Activated T-cell treated with anti-CD3 and anti-CD28 coated beads, Interleukin-2, amount 50 U/mL, for 4 hours (primary cell): ENCODE results near the gene SLC25A21. TPM values are rescaled to one million over a fixed set of nuclear protein-coding genes. Genes with fewer than 3 reads are reported as not detected.
"Not testable (repeated sequence)": the region's sequence is repeated elsewhere in the genome, so short reads cannot be mapped to it uniquely, and the experiment has no call there.

Experiments
- ATAC-seq, 2 donors: fragments of 200-7000 bp; cut with Tn5 transposase; one replicate each; pipeline ENCODE4 v1.10.0; 2021
- DNase-seq: peaks from one replicate; pipeline ENCODE4 v3.0.0-alpha.2; 2020
- H3K27me3 Mint-ChIP-seq: one replicate; pipeline ENCODE4 v1.8.0; 2021; ENCODE audit warnings: low read depth, mixed read lengths
- H3K36me3 Mint-ChIP-seq: one replicate; pipeline ENCODE4 v1.8.0; 2022; ENCODE audit warnings: mixed read lengths; ENCODE audit not compliant: insufficient read depth
- H3K4me1 Mint-ChIP-seq: one replicate; pipeline ENCODE4 v1.8.0; 2021; ENCODE audit warnings: low read depth, mixed read lengths
- H3K4me3 Mint-ChIP-seq: one replicate; pipeline ENCODE4 v1.8.0; 2021; ENCODE audit warnings: mild to moderate bottlenecking, moderate library complexity, mixed read lengths
- H3K9me3 Mint-ChIP-seq: one replicate; pipeline ENCODE4 v1.8.0; 2021; ENCODE audit warnings: mixed read lengths
- total RNA-seq, 3 donors: library from RNA; stranded (reverse); gene quantifications; one replicate each; pipeline ENCODE4 v1.2.1, GENCODE V29; 2021

The SLC25A21 gene
- total RNA-seq, 3 donors from 2014 or later = not detected

DNA sequence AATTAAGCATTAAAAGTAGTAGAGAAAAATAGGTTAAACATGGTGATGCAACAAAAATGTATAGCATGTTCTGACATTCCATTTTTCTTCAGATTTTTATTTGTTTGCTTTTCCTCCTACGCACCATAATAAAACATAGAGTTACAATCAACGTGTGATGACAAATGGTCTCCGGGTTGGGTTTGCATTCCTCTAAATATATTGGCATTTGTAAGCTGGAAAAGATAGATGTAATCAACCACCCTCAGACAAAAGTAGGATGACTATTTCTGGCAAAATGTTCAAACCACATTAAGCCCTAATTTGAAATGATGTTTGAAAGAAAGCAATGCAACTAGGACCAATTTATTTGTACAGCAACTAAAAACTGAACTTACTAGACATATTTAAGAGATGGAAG lies 58.4 kb downstream of the SLC25A21 start:
- Mint-ChIP-seq H3K27me3 (no peaks in the 10 kb centered on the region), H3K9me3 (peaks cover 8% of the 10 kb centered on the region), H3K4me3 (no peak overlapping the region), H3K4me1 (no peaks in the 10 kb centered on the region), H3K36me3 (no peaks in the 10 kb centered on the region)
- ATAC-seq = no peak
- no peak for DNase-seq

DNA sequence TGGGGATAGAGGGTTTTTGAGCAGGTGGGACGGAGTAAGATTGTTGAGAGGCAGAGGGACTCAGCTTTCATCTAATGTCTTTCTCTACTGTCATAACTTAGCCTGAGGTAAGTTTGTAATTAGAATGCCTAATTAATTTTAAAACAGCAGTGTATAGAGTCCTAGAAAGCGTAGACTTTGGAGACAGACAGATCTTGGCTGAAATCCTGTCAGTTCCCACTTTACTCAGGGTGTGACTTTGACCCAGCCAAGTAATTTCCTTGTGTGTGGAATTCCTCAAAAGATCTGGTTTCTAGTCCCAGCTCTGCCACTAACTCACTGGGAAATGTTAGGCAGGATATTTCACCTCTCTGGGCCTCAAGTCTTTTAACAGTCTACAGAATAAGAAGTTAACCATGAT lies 74.3 kb downstream of the SLC25A21 start:
- no peaks in the 10 kb centered on the region for H3K36me3 Mint-ChIP-seq
- no peak overlapping the region for H3K4me3 Mint-ChIP-seq
- no peaks in the 10 kb centered on the region for H3K4me1 Mint-ChIP-seq
- ATAC-seq = no peak
- H3K9me3 Mint-ChIP-seq = no peaks in the 10 kb centered on the region
- DNase-seq = no peak
- H3K27me3 Mint-ChIP-seq = no peaks in the 10 kb centered on the region

DNA sequence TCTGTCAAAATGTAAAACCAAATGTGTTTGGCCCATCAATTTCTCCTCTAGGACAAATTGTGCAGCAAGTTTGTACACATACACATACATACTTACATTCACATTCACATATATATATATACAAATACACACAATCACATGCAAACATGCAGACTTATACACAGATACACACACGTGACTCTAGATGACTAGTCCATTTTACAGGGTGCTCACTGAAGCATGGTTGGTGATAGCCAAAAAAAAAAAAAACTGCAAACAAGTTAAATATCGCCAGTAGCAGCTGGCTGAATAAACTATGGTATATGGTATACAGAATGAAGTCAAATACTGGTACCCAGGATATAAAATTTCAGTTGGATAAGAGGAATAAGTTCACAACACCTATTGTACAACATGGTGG lies 77.9 kb downstream of the SLC25A21 start:
- no peaks in the 10 kb centered on the region for H3K4me1 Mint-ChIP-seq
- no peak for ATAC-seq
- H3K36me3 Mint-ChIP-seq = no peaks in the 10 kb centered on the region
- H3K4me3 Mint-ChIP-seq = no peak overlapping the region
- H3K9me3 Mint-ChIP-seq = no peaks in the 10 kb centered on the region
- H3K27me3 Mint-ChIP-seq = no peaks in the 10 kb centered on the region
- no peak for DNase-seq

DNA sequence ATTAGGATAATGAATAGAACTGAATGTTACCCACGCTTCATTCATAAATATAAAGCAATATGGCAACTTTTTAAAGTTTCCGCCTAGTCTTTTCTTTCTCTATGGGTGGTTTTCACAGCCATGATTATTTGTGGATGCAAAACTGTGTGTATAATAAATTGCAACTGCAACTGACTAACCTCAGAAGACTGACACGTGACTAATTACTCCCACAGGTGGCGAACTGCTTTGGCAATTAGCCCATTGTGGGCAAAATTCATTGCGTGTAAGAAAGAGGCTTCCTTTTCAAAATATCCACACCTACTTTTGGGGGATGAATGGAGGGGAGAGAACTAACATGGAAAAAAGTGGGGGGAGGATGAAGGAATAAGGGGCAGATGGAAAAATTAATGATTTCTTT lies 79.0 kb downstream of the SLC25A21 start:
- ATAC-seq = no peak
- Mint-ChIP-seq H3K27me3 (no peaks in the 10 kb centered on the region), H3K9me3 (no peaks in the 10 kb centered on the region), H3K4me1 (no peaks in the 10 kb centered on the region), H3K4me3 (no peak overlapping the region), H3K36me3 (no peaks in the 10 kb centered on the region)
- no peak for DNase-seq

DNA sequence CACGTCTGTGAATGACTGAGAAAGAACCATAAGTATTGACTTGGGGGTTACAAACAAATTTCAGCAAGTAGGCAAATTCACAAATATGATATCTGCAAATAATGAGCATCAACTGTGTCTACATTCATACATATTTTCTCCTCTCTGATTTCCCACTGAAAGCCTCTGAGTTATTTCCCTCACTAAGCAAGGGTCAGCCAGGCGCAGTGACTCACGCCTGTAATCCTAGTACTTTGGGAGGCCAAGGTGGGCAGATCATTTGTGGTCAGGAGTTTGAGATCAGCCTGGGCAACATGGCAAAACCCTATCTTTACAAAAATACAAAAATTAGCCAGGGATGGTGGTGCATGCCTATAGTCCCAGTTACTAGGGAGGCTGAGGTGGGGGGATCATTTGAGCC lies 80.8 kb downstream of the SLC25A21 start:
- Mint-ChIP-seq H3K27me3 (no peaks in the 10 kb centered on the region), H3K9me3 (no peaks in the 10 kb centered on the region), H3K36me3 (no peaks in the 10 kb centered on the region), H3K4me1 (no peaks in the 10 kb centered on the region), H3K4me3 (no peak overlapping the region)
- no peak for ATAC-seq
- DNase-seq = no peak

DNA sequence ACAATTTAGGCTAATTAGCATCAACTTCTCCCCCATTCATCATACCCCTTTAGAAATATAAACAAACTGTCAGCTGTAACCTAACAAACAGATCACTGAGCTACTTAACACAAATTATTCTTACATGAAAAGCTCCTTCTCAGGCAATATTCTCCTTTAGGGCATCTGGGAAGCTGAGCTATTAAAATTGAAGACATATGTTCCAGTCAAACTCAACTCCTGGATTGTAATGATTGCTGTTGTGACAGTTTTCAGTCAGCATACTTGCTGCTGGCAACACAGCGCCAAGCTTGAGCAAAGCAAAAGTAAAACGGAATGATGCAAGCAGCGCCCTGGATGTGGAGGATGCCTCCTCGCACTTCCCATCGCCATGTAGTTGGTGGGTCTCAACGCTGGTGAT lies 82.4 kb downstream of the SLC25A21 start:
- ATAC-seq (no peak), DNase-seq (no peak)
- no peak overlapping the region for H3K4me3 Mint-ChIP-seq
- no peaks in the 10 kb centered on the region for H3K4me1 Mint-ChIP-seq
- no peaks in the 10 kb centered on the region for H3K36me3 Mint-ChIP-seq
- no peaks in the 10 kb centered on the region for H3K9me3 Mint-ChIP-seq
- no peaks in the 10 kb centered on the region for H3K27me3 Mint-ChIP-seq

DNA sequence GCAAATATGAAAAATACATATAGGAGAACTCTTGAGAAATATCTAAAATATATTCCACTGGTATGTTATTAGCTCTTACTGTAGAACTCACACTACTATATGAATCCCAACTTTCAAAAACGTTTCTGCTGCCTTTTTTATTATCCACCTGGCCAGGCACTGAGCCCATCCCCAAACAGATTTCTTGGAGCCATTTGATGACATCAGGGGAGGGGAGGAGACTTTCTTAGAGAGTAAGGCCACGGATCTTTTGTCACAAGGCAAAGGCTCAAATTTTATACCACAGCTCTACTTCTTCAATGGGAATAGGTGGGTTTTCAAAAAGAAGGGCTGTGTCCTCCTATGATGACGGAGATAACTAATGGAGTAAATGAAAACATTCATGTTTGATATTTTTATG lies 83.0 kb downstream of the SLC25A21 start:
- Mint-ChIP-seq H3K4me3 (no peak overlapping the region), H3K4me1 (no peaks in the 10 kb centered on the region), H3K27me3 (no peaks in the 10 kb centered on the region), H3K9me3 (no peaks in the 10 kb centered on the region), H3K36me3 (no peaks in the 10 kb centered on the region)
- ATAC-seq (no peak), DNase-seq (no peak)

DNA sequence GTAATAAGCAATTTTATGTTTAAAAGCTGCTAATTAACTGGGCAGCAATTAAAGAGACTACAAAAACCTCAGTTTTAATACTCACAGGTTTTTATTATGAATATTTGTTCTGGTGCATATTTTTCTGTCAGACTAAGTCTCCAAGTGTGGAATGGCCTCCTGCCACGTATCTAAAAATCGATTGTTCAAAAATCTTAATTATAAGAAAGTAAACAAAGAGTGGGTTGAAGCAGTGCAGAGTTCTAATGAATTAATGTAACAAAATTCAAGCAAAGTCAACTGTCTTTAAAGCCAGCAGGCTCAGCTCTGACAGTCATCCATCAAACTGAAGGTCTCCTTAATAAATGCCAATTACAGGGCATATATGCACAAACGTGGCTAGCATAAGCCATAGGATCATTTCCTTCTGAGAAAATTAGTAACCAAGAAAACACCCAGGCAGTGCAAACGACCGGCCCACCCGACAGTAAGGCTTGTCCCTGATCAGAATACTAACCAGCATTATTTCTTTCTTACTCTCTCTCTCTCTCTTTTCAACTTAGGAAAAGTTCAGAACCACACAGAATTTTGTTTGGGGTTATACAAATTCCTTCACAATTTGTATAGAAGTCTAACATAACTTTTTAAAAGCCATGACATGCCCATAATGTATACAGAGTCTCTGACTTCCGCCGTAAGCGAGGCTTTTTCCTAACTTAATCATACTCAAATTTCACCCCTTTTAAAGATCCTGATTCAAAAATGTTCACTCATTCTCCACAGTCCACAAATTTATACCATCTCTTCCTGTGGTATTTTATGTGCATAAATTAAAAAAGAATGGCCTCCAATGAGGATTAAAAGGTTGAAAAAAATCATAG lies 83.8 kb downstream of the SLC25A21 start:
- H3K27me3 Mint-ChIP-seq = no peaks in the 10 kb centered on the region
- no peaks in the 10 kb centered on the region for H3K9me3 Mint-ChIP-seq
- H3K36me3 Mint-ChIP-seq = no peaks in the 10 kb centered on the region
- ATAC-seq = no peak
- H3K4me3 Mint-ChIP-seq = no peak overlapping the region
- H3K4me1 Mint-ChIP-seq = no peaks in the 10 kb centered on the region
- DNase-seq = no peak

DNA sequence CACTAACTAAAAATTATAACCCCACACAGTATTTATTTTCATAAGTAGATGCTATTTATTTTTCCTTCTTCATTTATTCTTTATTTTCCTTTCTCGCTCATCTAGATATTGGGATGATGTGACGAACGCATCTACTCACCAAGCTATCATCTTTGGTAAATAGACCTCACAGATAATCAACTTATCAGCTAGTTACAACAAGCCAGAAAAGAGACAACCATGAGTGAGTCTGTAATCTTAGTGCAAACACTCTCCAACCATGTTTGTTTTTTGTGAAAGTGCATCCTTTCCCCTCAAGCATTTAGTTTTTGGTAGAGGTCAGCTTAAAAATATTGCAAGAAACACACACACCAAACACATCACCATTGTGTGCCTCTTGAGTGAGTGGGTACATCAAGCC lies 84.9 kb downstream of the SLC25A21 start:
- Mint-ChIP-seq H3K36me3 (no peaks in the 10 kb centered on the region), H3K4me1 (no peaks in the 10 kb centered on the region), H3K9me3 (peaks cover 4% of the 10 kb centered on the region), H3K27me3 (no peaks in the 10 kb centered on the region), H3K4me3 (no peak overlapping the region)
- no peak for ATAC-seq
- no peak for DNase-seq

DNA sequence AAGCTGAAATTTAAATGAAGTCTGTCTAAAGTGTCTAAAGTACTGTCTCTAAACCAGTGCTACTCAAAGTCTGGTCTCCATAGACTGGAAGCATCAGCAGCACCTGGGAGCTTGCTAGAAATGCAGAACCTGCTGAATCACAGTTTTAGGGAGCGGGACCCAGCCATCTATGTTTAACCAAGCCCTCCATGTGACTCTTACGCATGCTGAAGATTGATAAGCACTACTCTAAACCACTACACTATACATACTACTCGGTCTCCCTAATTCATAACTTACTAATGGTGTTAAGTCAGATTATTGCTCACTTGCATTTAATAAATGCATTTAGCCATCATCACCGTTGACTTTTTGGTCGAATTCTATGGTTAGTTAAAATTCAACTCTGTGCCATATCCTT lies 88.8 kb downstream of the SLC25A21 start:
- Mint-ChIP-seq H3K27me3 (no peaks in the 10 kb centered on the region), H3K36me3 (no peaks in the 10 kb centered on the region), H3K9me3 (peaks cover 8% of the 10 kb centered on the region), H3K4me3 (no peak overlapping the region), H3K4me1 (no peaks in the 10 kb centered on the region)
- ATAC-seq = no peak
- no peak for DNase-seq

DNA sequence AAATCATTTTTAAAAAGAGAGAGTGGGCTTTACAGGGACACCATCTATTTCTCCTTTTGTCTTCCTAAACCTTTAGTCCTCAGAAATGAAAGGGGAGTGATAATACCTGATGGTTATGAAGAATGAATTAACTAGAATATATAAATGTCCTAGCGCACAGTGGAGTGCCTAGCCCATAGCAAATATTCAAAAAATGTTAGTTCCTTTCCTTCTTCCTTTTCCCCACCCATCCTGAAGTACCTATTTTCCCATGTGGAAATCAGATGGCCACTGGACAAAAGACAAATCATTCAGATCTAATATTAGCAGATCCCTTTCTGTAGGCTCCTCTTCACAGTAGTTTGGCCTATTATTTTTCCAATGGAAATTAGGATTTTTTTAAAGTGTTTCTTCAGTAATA lies 90.0 kb downstream of the SLC25A21 start:
- no peaks in the 10 kb centered on the region for H3K4me1 Mint-ChIP-seq
- H3K36me3 Mint-ChIP-seq = no peaks in the 10 kb centered on the region
- no peak overlapping the region for H3K4me3 Mint-ChIP-seq
- DNase-seq (no peak), ATAC-seq (no peak)
- H3K27me3 Mint-ChIP-seq = no peaks in the 10 kb centered on the region
- H3K9me3 Mint-ChIP-seq = peaks cover 8% of the 10 kb centered on the region

DNA sequence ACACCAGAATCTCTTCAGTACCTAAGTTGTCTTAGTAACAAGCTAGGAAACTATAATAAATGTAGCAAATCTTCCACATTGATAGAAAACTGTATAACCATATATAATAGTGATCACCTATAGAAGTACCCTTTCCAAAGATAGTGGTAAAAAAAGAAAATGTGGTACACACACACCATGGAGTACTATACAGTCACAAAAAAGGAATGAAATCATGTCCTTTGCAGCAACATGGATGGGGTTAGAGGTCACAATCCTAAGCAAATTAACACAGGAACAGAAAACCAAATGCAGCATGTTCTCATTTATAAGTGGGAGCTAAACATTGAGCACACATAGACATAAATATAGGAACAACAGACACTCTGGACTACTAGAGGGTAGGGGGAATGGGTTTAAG lies 90.5 kb downstream of the SLC25A21 start:
- no peak overlapping the region for H3K4me3 Mint-ChIP-seq
- H3K9me3 Mint-ChIP-seq = peaks cover 8% of the 10 kb centered on the region
- H3K27me3 Mint-ChIP-seq = no peaks in the 10 kb centered on the region
- H3K36me3 Mint-ChIP-seq = no peaks in the 10 kb centered on the region
- ATAC-seq = no peak
- no peaks in the 10 kb centered on the region for H3K4me1 Mint-ChIP-seq
- DNase-seq = no peak

DNA sequence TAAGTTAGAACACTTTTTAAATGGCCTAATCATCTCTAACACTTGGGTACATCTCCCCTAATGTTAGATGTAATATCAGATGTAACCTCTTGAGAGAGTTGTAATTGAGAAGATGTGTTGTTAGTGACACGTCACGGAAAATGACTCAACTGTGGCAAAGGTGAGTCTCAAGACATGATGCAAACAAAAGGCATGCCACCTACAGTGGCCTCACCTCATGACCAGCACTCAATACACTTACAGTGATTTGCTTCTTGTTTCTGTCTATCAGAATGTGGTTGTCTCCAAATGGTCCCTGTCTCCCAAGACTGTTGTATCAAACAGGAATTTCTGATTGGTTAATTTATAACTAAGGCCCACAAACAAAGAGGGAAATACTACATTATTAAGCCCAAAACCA lies 91.2 kb downstream of the SLC25A21 start:
- Mint-ChIP-seq H3K36me3 (no peaks in the 10 kb centered on the region), H3K27me3 (no peaks in the 10 kb centered on the region), H3K9me3 (peaks cover 8% of the 10 kb centered on the region), H3K4me3 (no peak overlapping the region), H3K4me1 (no peaks in the 10 kb centered on the region)
- ATAC-seq = no peak
- no peak for DNase-seq

DNA sequence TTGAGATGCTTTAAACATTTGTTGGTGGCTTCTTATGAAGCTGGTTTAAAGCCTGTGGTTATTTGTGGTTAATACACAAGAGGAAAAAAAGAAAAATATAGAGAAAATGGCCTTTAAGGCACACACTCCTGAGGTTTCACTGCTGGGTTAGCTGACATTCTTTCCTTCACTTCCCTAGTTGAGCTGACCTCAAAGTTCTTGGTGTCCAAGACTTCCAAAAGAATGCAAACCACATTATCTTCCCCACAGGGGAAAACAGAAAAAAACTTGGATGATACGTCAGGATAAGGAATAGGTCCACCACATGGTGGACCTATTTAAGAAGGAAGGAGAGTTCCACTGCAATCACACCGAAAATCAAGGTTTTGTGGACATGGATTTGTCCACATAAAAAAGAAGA lies 94.3 kb downstream of the SLC25A21 start:
- DNase-seq (no peak), ATAC-seq (no peak)
- no peaks in the 10 kb centered on the region for H3K4me1 Mint-ChIP-seq
- no peak overlapping the region for H3K4me3 Mint-ChIP-seq
- peaks cover 9% of the 10 kb centered on the region for H3K9me3 Mint-ChIP-seq
- H3K27me3 Mint-ChIP-seq = no peaks in the 10 kb centered on the region
- no peaks in the 10 kb centered on the region for H3K36me3 Mint-ChIP-seq

DNA sequence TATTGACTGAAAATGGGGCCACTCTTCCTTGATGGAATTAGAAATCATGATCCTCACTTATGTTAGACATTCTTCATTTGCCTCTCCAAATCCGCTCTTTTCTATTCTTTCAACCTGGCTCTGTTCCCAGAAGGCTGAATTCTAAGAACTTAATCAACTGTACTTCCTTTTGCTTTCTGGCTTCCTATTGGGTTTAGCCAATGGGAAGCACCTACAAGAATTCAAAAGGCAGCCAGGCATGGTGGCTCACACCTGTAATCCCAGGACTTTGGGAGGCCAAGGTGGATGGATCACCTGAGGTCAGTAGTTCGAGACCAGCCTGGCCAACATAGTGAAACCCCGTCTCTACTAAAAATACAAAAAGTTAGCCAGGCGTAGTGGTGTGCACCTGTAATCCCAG lies 98.1 kb downstream of the SLC25A21 start:
- not testable (repeated sequence) for H3K36me3 Mint-ChIP-seq, H3K9me3 Mint-ChIP-seq, H3K4me3 Mint-ChIP-seq, H3K4me1 Mint-ChIP-seq, ATAC-seq, H3K27me3 Mint-ChIP-seq, DNase-seq
